Measurements from ENCODE around the gene MITF. TPM values are rescaled to one million over a fixed set of nuclear protein-coding genes. Genes with fewer than 3 reads are reported as not detected.

Gene MITF
- total RNA-seq, 6 experiments from 2014 or later: 1.9 to 4.1 (median 3.8) TPM

- intact Hi-C loops (cut with DNase I): no loop called here
- no peaks in the 10 kb centered on the region for H3K9me3 ChIP-seq
- no peaks in the 10 kb centered on the region for H3K27me3 ChIP-seq
- ATAC-seq: peak in 1 of 4 donors; percentile 46
- H3K27ac ChIP-seq: no peak overlapping the region
- 96% methylated on average over 2 of the region's 2 CpGs for WGBS (ENCODE audit: insufficient coverage, low coverage, low lambda C conversion rate, missing lambda C conversion rate)
- H3K36me3 ChIP-seq: no peaks in the 10 kb centered on the region
- no peaks in the 10 kb centered on the region for H3K4me1 ChIP-seq
- no peak for DNase-seq
- TF ChIP-seq CTCF (IDR thresholded peaks at IDR 0.05): no peak
- no peak for TF ChIP-seq POLR2A (IDR thresholded peaks at IDR 0.05)
- no peak overlapping the region for H3K4me3 ChIP-seq
These were observed 78.7 kb downstream of the MITF start for GRCh38 chr3:69817988-69818387.

DNA sequence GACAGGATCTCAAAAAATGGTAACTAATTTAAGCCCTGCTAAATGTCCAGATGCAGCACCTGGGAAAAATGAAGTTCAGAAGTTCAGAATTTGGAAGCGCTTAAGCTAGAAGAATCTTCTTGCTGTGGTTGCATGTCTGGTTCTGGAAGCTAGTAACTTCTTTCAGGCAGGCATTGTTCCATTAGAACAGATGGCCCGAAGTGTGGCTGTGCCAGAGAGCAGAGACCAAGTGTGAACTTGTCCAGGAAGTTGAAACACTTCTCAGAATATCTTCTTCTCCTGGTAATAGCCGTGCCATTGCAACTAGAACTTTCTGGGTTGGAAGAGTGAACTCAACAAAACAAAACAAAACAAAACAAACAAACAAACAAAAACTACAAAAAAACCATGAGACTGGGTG lies 80.0 kb downstream of the MITF start:
- Histone ChIP-seq H3K9me3 (no peaks in the 10 kb centered on the region), H3K4me3 (no peak overlapping the region), H3K36me3 (no peaks in the 10 kb centered on the region), H3K27ac (no peak overlapping the region), H3K27me3 (no peaks in the 10 kb centered on the region), H3K4me1 (no peaks in the 10 kb centered on the region)
- intact Hi-C loops (cut with DNase I): no loop called here
- TF ChIP-seq POLR2A (IDR thresholded peaks at IDR 0.05) (no peak), CTCF (IDR thresholded peaks at IDR 0.05) (no peak)
- ATAC-seq (peak in 2 of 4 donors; percentile 18 to 69), DNase-seq (no peak)
- WGBS (ENCODE audit: insufficient coverage, low coverage, low lambda C conversion rate, missing lambda C conversion rate): 73% methylated on average over 3 of the region's 3 CpGs

DNA sequence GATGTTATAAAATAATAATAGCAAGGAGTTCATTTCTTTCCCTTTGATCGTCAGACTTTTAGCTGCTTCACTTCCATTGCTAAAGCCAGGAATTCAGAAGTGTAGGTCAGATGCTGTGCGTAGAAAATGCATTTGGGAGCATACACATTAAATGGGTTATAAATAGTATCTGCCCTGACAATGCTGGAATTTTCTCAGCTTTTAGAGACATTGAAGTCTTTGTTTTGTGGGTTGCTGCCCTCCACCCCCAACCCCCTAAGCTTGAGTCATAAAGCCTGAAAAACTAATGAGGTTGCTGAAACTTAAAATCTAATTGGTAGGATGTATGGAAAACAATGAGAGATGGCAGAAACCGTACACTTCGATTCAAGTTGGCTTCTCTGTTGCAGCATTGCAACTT lies 81.9 kb downstream of the MITF start:
- Histone ChIP-seq H3K36me3 (no peaks in the 10 kb centered on the region), H3K4me1 (no peaks in the 10 kb centered on the region), H3K4me3 (no peak overlapping the region), H3K9me3 (no peaks in the 10 kb centered on the region), H3K27me3 (no peaks in the 10 kb centered on the region), H3K27ac (no peak overlapping the region)
- no peak for DNase-seq
- no peak for ATAC-seq
- WGBS (ENCODE audit: insufficient coverage, low coverage, low lambda C conversion rate, missing lambda C conversion rate): 87% methylated on average over 4 of the region's 4 CpGs
- TF ChIP-seq CTCF (IDR thresholded peaks at IDR 0.05) (no peak), POLR2A (IDR thresholded peaks at IDR 0.05) (no peak)
- intact Hi-C loops (cut with DNase I): no loop called here

- Histone ChIP-seq H3K36me3 (no peaks in the 10 kb centered on the region), H3K4me3 (no peak overlapping the region), H3K27ac (no peak overlapping the region), H3K4me1 (no peaks in the 10 kb centered on the region), H3K27me3 (no peaks in the 10 kb centered on the region), H3K9me3 (no peaks in the 10 kb centered on the region)
- TF ChIP-seq POLR2A (IDR thresholded peaks at IDR 0.05) (no peak), CTCF (IDR thresholded peaks at IDR 0.05) (no peak)
- no peak for ATAC-seq
- WGBS (ENCODE audit: insufficient coverage, low coverage, low lambda C conversion rate, missing lambda C conversion rate): 64% methylated on average over 1 of the region's 1 CpG
- intact Hi-C loops (cut with DNase I): no loop called here
- no peak for DNase-seq
These were observed 84.5 kb downstream of the MITF start for GRCh38 chr3:69823743-69824142.

GRCh38 chr3:69825446-69825845 lies 86.2 kb downstream of the MITF start:
- ATAC-seq (peak in 1 of 4 donors; percentile 30), DNase-seq (no peak)
- no peak overlapping the region for H3K4me3 ChIP-seq
- 82% methylated on average over 1 of the region's 2 CpGs for WGBS (ENCODE audit: insufficient coverage, low coverage, low lambda C conversion rate, missing lambda C conversion rate)
- no peaks in the 10 kb centered on the region for H3K4me1 ChIP-seq
- no peak overlapping the region for H3K27ac ChIP-seq
- intact Hi-C loops (cut with DNase I): no loop called here
- H3K36me3 ChIP-seq: no peaks in the 10 kb centered on the region
- H3K27me3 ChIP-seq: no peaks in the 10 kb centered on the region
- TF ChIP-seq POLR2A (IDR thresholded peaks at IDR 0.05) (no peak), CTCF (IDR thresholded peaks at IDR 0.05) (no peak)
- no peaks in the 10 kb centered on the region for H3K9me3 ChIP-seq

Measured in right lobe of liver (tissue), 6 donors.